ENCODE data around the gene CRYBG1. TPM values are rescaled to one million over a fixed set of nuclear protein-coding genes. Genes with fewer than 3 reads are reported as not detected.

The CRYBG1 gene
- total and polyA plus RNA-seq, 2 donors (not counting 3 experiments of a cell fraction or from before 2014, with no cell fraction given), result 4.1 to 30.1 TPM

GRCh38 chr6:106442395-106442794, 81.9 kb downstream of the CRYBG1 start:
- DNase-seq (ENCODE audit: low read depth, low spot score) (no peak), FAIRE-seq (no peak)
- TF ChIP-seq POLR2A (IDR thresholded peaks at IDR 0.05; ENCODE audit: low read depth, low read length), result no peak
- TF ChIP-seq CTCF (IDR thresholded peaks at IDR 0.05; ENCODE audit: extremely low read depth in 1 of 2, insufficient read depth in 1 of 2, low read depth in 1 of 2, low read length in 2 of 2), result no peak
- no peak for TF ChIP-seq GATA2 (IDR thresholded peaks at IDR 0.05; ENCODE audit: insufficient read depth, insufficient read length, low read depth, low read length)
- TF ChIP-seq JUN (IDR thresholded peaks at IDR 0.05; ENCODE audit: borderline replicate concordance, insufficient read depth, insufficient read length, low read depth), result no peak
- TF ChIP-seq FOS (IDR thresholded peaks at IDR 0.05; ENCODE audit: borderline replicate concordance, insufficient read depth, low read length), result no peak
- no peaks in the 10 kb centered on the region for H3K79me2 ChIP-seq (ENCODE audit: control insufficient read depth, insufficient read depth, low read length)
- no peaks in the 10 kb centered on the region for H3K4me1 ChIP-seq (ENCODE audit: control insufficient read depth, extremely low read depth, insufficient read depth, low read length)
- no TSS peak for BruUV-seq (replicated peaks)
- H3K4me2 ChIP-seq (ENCODE audit: insufficient read depth, low read length), result no peak overlapping the region
- no peaks in the 10 kb centered on the region for H4K20me1 ChIP-seq (replicated peaks; ENCODE audit: control insufficient read depth, extremely low read depth, insufficient read depth, low read length)
- ChIA-PET CTCF (interaction anchor here (1.3 to 15.9 kb wide), 9 partner anchors 81 to 1011 kb away, joined by 3 to 397 read pairs (median 11); partner anchors contain the start of gene CRYBG1), POLR2A (no interaction called here)
- no peaks in the 10 kb centered on the region for H3K9me1 ChIP-seq (replicated peaks; ENCODE audit: control insufficient read depth, extremely low read depth, insufficient read depth, low read length)
- H3K9ac ChIP-seq (replicated peaks; ENCODE audit: extremely low read depth, insufficient read depth, low read length), result no peak overlapping the region
- H3K27me3 ChIP-seq (ENCODE audit: control insufficient read depth in 2 of 2, insufficient read depth in 2 of 2, low read length in 2 of 2), result peaks cover 22 to 44% of the 10 kb centered on the region in 2 experiments
- H3K27ac ChIP-seq (ENCODE audit: insufficient read depth, low read depth, low read length), result no peak overlapping the region
- no peak overlapping the region for H3K4me3 ChIP-seq (replicated peaks in 1 of 3; ENCODE audit: insufficient read depth in 1 of 3, low read depth in 1 of 3, low read length in 3 of 3)
- H3K9me3 ChIP-seq (replicated peaks; ENCODE audit: control insufficient read depth, insufficient read depth, low read length), result no peaks in the 10 kb centered on the region
- H3K36me3 ChIP-seq (ENCODE audit: control insufficient read depth in 2 of 2, extremely low read depth in 1 of 2, insufficient read depth in 2 of 2, low read length in 2 of 2), result no peaks in the 10 kb centered on the region
- dilution Hi-C loops (cut with MboI; ENCODE audit: extremely low pct_ligation_motif_present, low sequenced_read_pairs) (loop anchor here (25.0 kb wide), 1 partner anchor 120 kb away; no protein-coding TSS in a partner anchor), intact Hi-C loops (cut with micrococcal nuclease) (loop anchor here (10.0 kb wide), 1 partner anchor 672 kb away; the partner anchor contains the start of gene BEND3)
- no peak overlapping the region for H2AFZ ChIP-seq (ENCODE audit: low read depth, low read length)
